ENCODE measurements around the gene STIM1.
"Not testable (repeated sequence)": the region's sequence is repeated elsewhere in the genome, so short reads cannot be mapped to it uniquely, and the experiment has no call there.

The STIM1 gene

GRCh38 chr11:3855808-3856491, 486 bp downstream of the STIM1 start:
- DNase-seq (ENCODE audit: low read depth), result no peak

- no peak for DNase-seq (ENCODE audit: low read depth)
Observed at GRCh38 chr11:3856856-3857553, 1.5 kb downstream of the STIM1 start.

- no peak for DNase-seq (ENCODE audit: low read depth)
Observed at GRCh38 chr11:3857628-3858027, 2.2 kb downstream of the STIM1 start.

GRCh38 chr11:3859373-3859881, 4.0 kb downstream of the STIM1 start:
- no peak for DNase-seq (ENCODE audit: low read depth)

- no peak for DNase-seq (ENCODE audit: low read depth)
Observed at GRCh38 chr11:3860375-3860774, 4.9 kb downstream of the STIM1 start.

- not testable (repeated sequence) for DNase-seq (ENCODE audit: low read depth)
Observed at GRCh38 chr11:3860898-3861393, 5.5 kb downstream of the STIM1 start.

GRCh38 chr11:3861683-3862082, 6.2 kb downstream of the STIM1 start:
- no peak for DNase-seq (ENCODE audit: low read depth)

- DNase-seq (ENCODE audit: low read depth), result peak; percentile 24
Observed at GRCh38 chr11:3865388-3866193, 10.1 kb downstream of the STIM1 start.

GRCh38 chr11:3866206-3866605, 10.7 kb downstream of the STIM1 start:
- no peak for DNase-seq (ENCODE audit: low read depth)

GRCh38 chr11:3866836-3867208, 11.4 kb downstream of the STIM1 start:
- no peak for DNase-seq (ENCODE audit: low read depth)

- no peak for DNase-seq (ENCODE audit: low read depth)
Observed at GRCh38 chr11:3867209-3868091, 12.0 kb downstream of the STIM1 start.

- DNase-seq (ENCODE audit: low read depth), result no peak
Observed at GRCh38 chr11:3873712-3874349, 18.4 kb downstream of the STIM1 start.

GRCh38 chr11:3876613-3877012, 21.1 kb downstream of the STIM1 start:
- no peak for DNase-seq (ENCODE audit: low read depth)

GRCh38 chr11:3877364-3878257, 22.1 kb downstream of the STIM1 start:
- no peak for DNase-seq (ENCODE audit: low read depth)

GRCh38 chr11:3878258-3878584, 22.8 kb downstream of the STIM1 start:
- DNase-seq (ENCODE audit: low read depth), result no peak

GRCh38 chr11:3879216-3879966, 23.9 kb downstream of the STIM1 start:
- DNase-seq (ENCODE audit: low read depth), result no peak

GRCh38 chr11:3879967-3880542, 24.6 kb downstream of the STIM1 start:
- DNase-seq (ENCODE audit: low read depth), result no peak

- DNase-seq (ENCODE audit: low read depth), result no peak
Observed at GRCh38 chr11:3880724-3881123, 25.3 kb downstream of the STIM1 start.

- DNase-seq (ENCODE audit: low read depth), result no peak
Observed at GRCh38 chr11:3882655-3883054, 27.2 kb downstream of the STIM1 start.

All from GM04504 (cell line).